Measurements from ENCODE around the gene STXBP5.

DNA sequence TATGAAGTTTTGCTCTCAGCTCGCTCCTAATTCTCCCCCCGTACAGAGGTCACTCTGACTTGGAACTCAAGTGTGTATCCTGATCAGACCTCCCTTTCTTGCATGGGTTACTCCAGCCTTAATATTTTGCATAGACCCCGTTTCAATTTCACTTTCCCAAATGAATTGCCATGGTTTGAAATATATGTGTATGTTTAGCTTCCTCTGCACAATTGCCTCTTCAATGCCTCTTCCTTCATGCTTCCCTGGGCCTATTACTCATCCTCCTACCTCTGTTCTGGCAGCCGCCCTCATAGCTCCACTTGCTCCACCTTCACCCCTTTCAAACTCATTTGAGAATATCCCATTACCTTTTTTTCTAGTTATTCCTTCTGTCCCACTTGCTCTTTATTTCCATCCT, 214.3 kb downstream of the STXBP5 start:
- no peak for TF ChIP-seq SREBF2 (IDR thresholded peaks at IDR 0.05)
- TF ChIP-seq, protein P1, sequence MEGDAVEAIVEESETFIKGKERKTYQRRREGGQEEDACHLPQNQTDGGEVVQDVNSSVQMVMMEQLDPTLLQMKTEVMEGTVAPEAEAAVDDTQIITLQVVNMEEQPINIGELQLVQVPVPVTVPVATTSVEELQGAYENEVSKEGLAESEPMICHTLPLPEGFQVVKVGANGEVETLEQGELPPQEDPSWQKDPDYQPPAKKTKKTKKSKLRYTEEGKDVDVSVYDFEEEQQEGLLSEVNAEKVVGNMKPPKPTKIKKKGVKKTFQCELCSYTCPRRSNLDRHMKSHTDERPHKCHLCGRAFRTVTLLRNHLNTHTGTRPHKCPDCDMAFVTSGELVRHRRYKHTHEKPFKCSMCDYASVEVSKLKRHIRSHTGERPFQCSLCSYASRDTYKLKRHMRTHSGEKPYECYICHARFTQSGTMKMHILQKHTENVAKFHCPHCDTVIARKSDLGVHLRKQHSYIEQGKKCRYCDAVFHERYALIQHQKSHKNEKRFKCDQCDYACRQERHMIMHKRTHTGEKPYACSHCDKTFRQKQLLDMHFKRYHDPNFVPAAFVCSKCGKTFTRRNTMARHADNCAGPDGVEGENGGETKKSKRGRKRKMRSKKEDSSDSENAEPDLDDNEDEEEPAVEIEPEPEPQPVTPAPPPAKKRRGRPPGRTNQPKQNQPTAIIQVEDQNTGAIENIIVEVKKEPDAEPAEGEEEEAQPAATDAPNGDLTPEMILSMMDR (IDR thresholded peaks at IDR 0.05): no peak
- no peak for TF ChIP-seq RAD21 (conservative IDR thresholded peaks at IDR 0.05 in 1 of 2, IDR thresholded peaks at IDR 0.05 in 1 of 2)
- no peak for TF ChIP-seq CEBPB (IDR thresholded peaks at IDR 0.05)
- TF ChIP-seq HOXB13 (CRISPR knock-in tag; IDR thresholded peaks at IDR 0.05; ENCODE audit: low read depth): no peak
- no peak for TF ChIP-seq JUNB (IDR thresholded peaks at IDR 0.05)
- TF ChIP-seq, protein P2, sequence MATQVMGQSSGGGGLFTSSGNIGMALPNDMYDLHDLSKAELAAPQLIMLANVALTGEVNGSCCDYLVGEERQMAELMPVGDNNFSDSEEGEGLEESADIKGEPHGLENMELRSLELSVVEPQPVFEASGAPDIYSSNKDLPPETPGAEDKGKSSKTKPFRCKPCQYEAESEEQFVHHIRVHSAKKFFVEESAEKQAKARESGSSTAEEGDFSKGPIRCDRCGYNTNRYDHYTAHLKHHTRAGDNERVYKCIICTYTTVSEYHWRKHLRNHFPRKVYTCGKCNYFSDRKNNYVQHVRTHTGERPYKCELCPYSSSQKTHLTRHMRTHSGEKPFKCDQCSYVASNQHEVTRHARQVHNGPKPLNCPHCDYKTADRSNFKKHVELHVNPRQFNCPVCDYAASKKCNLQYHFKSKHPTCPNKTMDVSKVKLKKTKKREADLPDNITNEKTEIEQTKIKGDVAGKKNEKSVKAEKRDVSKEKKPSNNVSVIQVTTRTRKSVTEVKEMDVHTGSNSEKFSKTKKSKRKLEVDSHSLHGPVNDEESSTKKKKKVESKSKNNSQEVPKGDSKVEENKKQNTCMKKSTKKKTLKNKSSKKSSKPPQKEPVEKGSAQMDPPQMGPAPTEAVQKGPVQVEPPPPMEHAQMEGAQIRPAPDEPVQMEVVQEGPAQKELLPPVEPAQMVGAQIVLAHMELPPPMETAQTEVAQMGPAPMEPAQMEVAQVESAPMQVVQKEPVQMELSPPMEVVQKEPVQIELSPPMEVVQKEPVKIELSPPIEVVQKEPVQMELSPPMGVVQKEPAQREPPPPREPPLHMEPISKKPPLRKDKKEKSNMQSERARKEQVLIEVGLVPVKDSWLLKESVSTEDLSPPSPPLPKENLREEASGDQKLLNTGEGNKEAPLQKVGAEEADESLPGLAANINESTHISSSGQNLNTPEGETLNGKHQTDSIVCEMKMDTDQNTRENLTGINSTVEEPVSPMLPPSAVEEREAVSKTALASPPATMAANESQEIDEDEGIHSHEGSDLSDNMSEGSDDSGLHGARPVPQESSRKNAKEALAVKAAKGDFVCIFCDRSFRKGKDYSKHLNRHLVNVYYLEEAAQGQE (IDR thresholded peaks at IDR 0.05): no peak
- TF ChIP-seq POLR2A (IDR thresholded peaks at IDR 0.05; ENCODE audit: low read length): no peak
- TF ChIP-seq EP300 (IDR thresholded peaks at IDR 0.05): no peak
- no peak for TF ChIP-seq SMC3 (IDR thresholded peaks at IDR 0.05)

Data from A549 (cell line).